Measurements from ENCODE around the gene PIF1. TPM values are rescaled to one million over a fixed set of nuclear protein-coding genes. Genes with fewer than 3 reads are reported as not detected.

The PIF1 gene
- total RNA-seq, 1 experiment from 2014 or later = 45.8 TPM

- ChIA-PET POLR2A (no interaction called here), CTCF (interaction anchor here (1.2 kb wide), 1 partner anchor 28 kb away, joined by 3 read pairs; no protein-coding TSS in a partner anchor)
- TF ChIP-seq CTCF (IDR thresholded peaks at IDR 0.05; ENCODE audit: insufficient read depth in 1 of 2, low read depth in 1 of 2, low read length in 1 of 2, severe bottlenecking in 1 of 2, unreplicated experiment in 1 of 2) = no peak
- Histone ChIP-seq H3K36me3 (ENCODE audit: control insufficient read depth, insufficient read depth, low read length) (no peaks in the 10 kb centered on the region), H3K4me3 (ENCODE audit: low read depth, low read length) (no peak overlapping the region), H3K9me3 (no peaks in the 10 kb centered on the region), H3K27me3 (replicated peaks; ENCODE audit: control insufficient read depth, insufficient read depth, low read length) (no peaks in the 10 kb centered on the region), H3K4me1 (no peaks in the 10 kb centered on the region)
- Mint-ChIP-seq H3K4me3 (ENCODE audit: unreplicated experiment) (no peak overlapping the region), H3K4me1 (ENCODE audit: low read depth, unreplicated experiment) (no peaks in the 10 kb centered on the region), H3K27ac (ENCODE audit: unreplicated experiment) (no peak overlapping the region), H3K36me3 (ENCODE audit: insufficient read depth, unreplicated experiment) (no peaks in the 10 kb centered on the region), H3K27me3 (ENCODE audit: insufficient read depth, unreplicated experiment) (peaks cover 3% of the 10 kb centered on the region), H3K9me3 (ENCODE audit: unreplicated experiment) (no peaks in the 10 kb centered on the region)
- DNase-seq = no peak
- no TSS peak for BruUV-seq (replicated peaks)
- intact Hi-C loops (cut with micrococcal nuclease; ENCODE audit: unreplicated experiment) = no loop called here
Measured at GRCh38 chr15:64782751-64783150, 42.7 kb downstream of the PIF1 start.

GRCh38 chr15:64781299-64781698 is 44.1 kb downstream of the PIF1 start:
- H3K27me3 ChIP-seq (replicated peaks; ENCODE audit: control insufficient read depth, insufficient read depth, low read length) = no peaks in the 10 kb centered on the region
- Mint-ChIP-seq H3K9me3 (ENCODE audit: unreplicated experiment) (no peaks in the 10 kb centered on the region), H3K4me3 (ENCODE audit: unreplicated experiment) (no peak overlapping the region), H3K27ac (ENCODE audit: unreplicated experiment) (no peak overlapping the region), H3K27me3 (ENCODE audit: insufficient read depth, unreplicated experiment) (peaks cover 3% of the 10 kb centered on the region), H3K36me3 (ENCODE audit: insufficient read depth, unreplicated experiment) (no peaks in the 10 kb centered on the region), H3K4me1 (ENCODE audit: low read depth, unreplicated experiment) (no peaks in the 10 kb centered on the region)
- no peak for DNase-seq
- TF ChIP-seq CTCF (IDR thresholded peaks at IDR 0.05; ENCODE audit: insufficient read depth in 1 of 2, low read depth in 1 of 2, low read length in 1 of 2, severe bottlenecking in 1 of 2, unreplicated experiment in 1 of 2) = no peak
- intact Hi-C loops (cut with micrococcal nuclease; ENCODE audit: unreplicated experiment) = no loop called here
- H3K9me3 ChIP-seq = no peaks in the 10 kb centered on the region
- H3K4me3 ChIP-seq (ENCODE audit: low read depth, low read length) = no peak overlapping the region
- no TSS peak for BruUV-seq (replicated peaks)
- ChIA-PET POLR2A (no interaction called here), CTCF (interaction anchor here (0.5 kb wide), 1 partner anchor 404 kb away, joined by 4 read pairs; the partner anchor contains the start of gene CLPX)
- H3K36me3 ChIP-seq (ENCODE audit: control insufficient read depth, insufficient read depth, low read length) = no peaks in the 10 kb centered on the region
- no peaks in the 10 kb centered on the region for H3K4me1 ChIP-seq

- no peaks in the 10 kb centered on the region for H3K9me3 ChIP-seq
- H3K36me3 ChIP-seq (ENCODE audit: control insufficient read depth, insufficient read depth, low read length) = no peaks in the 10 kb centered on the region
- H3K27me3 Mint-ChIP-seq (ENCODE audit: insufficient read depth, unreplicated experiment) = peaks cover 3% of the 10 kb centered on the region
- intact Hi-C loops (cut with micrococcal nuclease; ENCODE audit: unreplicated experiment) = no loop called here
- H3K4me1 Mint-ChIP-seq (ENCODE audit: low read depth, unreplicated experiment) = no peaks in the 10 kb centered on the region
- no peak for TF ChIP-seq CTCF (IDR thresholded peaks at IDR 0.05; ENCODE audit: insufficient read depth in 1 of 2, low read depth in 1 of 2, low read length in 1 of 2, severe bottlenecking in 1 of 2, unreplicated experiment in 1 of 2)
- no peaks in the 10 kb centered on the region for H3K4me1 ChIP-seq
- no TSS peak for BruUV-seq (replicated peaks)
- no peaks in the 10 kb centered on the region for H3K27me3 ChIP-seq (replicated peaks; ENCODE audit: control insufficient read depth, insufficient read depth, low read length)
- POLR2A ChIA-PET = no interaction called here
- no peak overlapping the region for H3K4me3 Mint-ChIP-seq (ENCODE audit: unreplicated experiment)
- no peak for DNase-seq
- H3K27ac Mint-ChIP-seq (ENCODE audit: unreplicated experiment) = no peak overlapping the region
- H3K9me3 Mint-ChIP-seq (ENCODE audit: unreplicated experiment) = no peaks in the 10 kb centered on the region
- CTCF ChIA-PET = no interaction called here
- H3K4me3 ChIP-seq (ENCODE audit: low read depth, low read length) = no peak overlapping the region
- H3K36me3 Mint-ChIP-seq (ENCODE audit: insufficient read depth, unreplicated experiment) = no peaks in the 10 kb centered on the region
Measured at GRCh38 chr15:64780600-64781156, 44.8 kb downstream of the PIF1 start.

Measured in Caco-2 (cell line).